Measurements from ENCODE around the gene SLC43A2.

SLC43A2 gene

GRCh38 chr17:1621273-1621954 is 7.2 kb downstream of the SLC43A2 start:
- no peak for DNase-seq

- no peak for DNase-seq
Observed at GRCh38 chr17:1620486-1620885, 8.1 kb downstream of the SLC43A2 start.

GRCh38 chr17:1617620-1618174 is 10.9 kb downstream of the SLC43A2 start:
- DNase-seq: no peak

DNA sequence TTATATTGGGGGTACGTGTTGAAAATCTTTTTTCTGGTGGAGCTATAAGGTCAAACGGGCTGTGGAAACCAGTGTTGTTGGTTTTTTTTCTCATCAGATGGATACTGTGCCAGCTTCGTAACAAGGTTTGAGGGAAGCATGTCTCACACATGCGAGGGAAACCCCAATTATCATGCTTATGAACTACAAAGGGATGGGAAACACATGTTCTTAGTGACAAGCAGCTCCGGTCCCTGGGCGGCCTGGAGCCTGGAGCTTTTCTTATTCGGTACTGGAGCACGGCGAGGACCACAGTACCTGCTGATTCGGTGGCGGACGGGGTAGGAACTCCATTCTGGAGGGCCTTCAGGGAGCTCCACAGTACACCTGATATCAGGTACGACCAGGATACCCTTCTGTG is 12.5 kb downstream of the SLC43A2 start:
- DNase-seq: no peak

DNA sequence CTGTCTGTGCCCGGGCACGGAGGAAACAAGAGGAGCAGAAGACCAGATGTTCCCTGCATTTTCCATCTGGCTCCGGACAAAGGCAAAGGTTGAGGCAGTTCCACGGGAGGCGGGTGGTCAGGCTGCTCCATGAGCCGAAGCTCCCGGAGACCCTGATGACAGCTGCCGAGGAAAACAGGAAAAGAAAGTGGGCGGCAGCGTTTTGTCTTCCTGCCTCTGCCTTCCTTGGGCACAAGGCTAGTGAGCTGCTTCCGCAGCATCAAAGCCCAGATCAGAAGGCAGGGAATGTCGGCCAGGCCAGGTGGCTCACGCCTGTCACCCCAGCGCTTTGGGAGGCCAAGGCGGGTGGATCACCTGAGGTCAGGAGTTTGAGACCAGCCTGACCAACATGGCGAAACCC is 16.2 kb downstream of the SLC43A2 start:
- no peak for DNase-seq

GRCh38 chr17:1611715-1612114 is 16.9 kb downstream of the SLC43A2 start:
- DNase-seq: no peak

- DNase-seq: no peak
Observed at GRCh38 chr17:1608676-1609075, 20.0 kb downstream of the SLC43A2 start.

DNA sequence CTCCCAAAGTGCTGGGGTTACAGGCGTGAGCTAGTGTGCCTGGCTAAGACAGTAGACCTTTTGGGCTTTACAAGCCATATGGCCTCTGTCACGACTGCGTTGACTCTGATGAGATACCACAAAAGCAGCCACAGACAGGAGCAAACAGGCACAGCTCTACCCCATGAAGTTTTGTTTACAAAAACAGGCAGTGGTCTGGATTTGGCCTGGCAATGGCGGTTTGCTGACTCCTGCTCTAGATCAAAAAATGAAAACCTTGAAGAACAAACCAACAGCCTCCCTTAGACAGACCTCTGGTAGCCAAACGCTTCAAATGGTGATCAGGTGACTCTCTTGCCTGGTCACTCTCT is 20.7 kb downstream of the SLC43A2 start:
- no peak for DNase-seq

- DNase-seq: no peak
Observed at GRCh38 chr17:1606352-1606985, 22.2 kb downstream of the SLC43A2 start.

DNA sequence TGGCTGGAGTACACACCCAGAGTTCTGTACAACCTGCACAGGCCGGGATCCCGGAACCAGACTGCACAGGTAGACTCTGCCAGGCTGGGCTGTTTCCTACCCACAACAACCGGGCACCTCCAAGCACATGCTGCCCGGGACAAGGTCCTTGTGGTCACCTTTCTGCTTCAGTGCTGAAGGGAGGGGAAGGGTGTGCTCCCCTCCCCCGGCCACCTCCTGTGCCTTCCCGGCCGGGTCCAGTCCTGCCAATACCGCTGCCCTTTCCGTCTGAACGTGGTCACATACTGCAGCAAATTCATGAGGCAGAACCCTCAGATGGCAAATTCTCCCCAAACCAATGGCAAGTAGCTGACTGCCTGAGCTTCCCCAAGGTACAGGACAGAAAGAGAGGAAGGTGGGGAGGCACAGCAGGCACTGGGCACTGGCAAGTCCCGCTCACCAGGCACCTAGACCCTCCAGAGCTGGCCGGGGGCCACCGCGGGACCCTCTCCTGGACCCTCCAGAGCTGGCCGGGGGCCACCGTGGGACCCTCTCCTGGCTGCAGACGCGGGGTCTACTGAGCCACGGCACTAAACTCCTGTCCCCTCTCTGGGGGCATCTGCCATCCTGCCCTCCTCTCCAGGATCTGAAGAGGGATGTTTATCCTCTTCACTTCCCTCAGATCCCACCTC is 22.8 kb downstream of the SLC43A2 start:
- no peak for DNase-seq

DNA sequence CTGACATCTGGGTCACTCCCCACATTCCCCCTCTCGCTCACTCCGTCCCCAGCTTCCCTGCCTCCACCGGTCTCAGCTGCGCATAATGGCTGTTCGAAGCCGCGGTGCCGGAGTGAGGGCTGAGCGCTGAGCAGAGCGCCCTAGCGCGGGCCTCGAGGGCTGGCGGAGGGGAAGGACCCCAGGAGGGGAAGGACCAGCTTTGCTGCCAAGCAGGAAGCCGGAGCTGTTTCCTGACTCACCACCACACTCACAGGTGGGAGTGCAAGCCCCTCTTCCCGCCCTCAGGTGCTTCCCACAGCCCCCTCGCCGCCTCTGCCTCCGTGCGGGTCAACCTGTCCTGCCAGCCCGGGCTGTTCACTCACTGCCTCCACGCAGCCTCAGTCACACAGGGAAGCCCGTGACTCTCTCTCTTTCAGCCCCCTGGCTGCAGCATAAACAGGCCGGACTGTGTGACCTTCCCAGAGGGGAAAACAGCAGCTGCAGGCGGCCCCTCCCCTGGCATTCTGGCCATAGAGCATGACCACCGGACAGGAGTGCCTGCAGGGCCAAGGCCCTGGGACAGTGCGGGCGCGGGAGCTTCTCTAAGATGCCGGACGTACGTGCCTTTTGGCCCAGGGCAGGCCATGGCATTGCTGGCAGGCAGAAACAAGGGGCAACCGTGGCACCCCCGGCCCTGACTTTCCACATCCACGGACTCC is 23.7 kb downstream of the SLC43A2 start:
- DNase-seq: no peak

- no peak for DNase-seq
Observed at GRCh38 chr17:1601571-1601970, 27.1 kb downstream of the SLC43A2 start.

DNA sequence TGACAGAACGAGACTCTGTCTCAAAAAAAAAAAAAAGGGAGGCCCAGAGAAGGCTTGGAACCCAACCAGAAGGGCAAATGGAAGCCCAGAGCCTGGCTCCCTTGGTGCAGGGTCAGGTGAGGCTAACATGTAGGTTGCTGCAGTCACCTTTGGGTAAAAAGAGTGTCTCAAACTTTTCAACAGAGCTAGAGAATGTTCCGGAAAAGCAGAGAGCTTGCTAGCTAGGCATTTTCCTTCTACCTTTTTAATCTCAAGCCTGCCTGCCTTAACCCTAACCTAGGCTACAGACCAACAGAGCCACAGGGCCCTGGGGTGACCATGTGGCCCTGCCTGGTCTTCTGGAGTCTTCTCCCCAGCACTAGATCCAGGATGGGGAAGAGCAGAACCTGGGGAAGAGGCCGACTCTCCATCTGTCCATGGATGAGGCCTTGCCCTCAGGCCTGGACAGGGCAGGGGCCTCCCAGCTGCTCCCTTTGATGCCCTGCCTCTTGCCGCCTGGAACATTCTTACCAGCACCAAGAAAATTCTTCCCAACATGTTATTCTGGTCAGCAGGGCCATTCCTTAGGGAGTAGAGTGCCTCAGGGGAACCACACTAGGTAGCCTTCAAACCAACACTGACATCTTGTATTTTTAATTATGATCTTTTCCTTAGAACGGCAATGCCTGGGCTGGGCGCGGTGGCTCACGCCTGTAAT is 30.1 kb downstream of the SLC43A2 start:
- no peak for DNase-seq

DNA sequence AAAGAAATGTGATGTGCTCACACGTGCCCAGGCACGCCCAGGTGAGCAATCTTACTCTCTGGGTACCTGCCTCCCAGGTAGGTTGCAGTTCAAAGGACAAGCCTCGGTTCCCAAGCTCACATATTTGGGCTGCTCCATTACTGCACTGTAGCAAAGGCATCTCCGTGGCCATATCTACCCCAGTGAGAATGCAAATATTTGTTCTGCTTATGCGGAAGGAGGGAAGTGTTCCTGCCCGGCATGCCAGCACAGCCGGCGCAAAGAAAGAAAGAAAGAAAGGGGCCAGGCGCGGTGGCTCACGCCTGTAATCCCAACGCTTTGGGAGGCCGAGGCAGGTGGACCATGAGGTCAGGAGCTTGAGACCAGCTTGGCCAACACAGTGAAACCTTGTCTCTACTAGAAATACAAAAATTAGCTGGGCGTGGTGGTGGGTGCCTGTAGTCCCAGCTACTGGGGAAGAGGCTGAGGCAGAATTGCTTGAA is 30.7 kb downstream of the SLC43A2 start:
- DNase-seq: no peak

GRCh38 chr17:1593630-1593931 is 35.1 kb downstream of the SLC43A2 start:
- DNase-seq: no peak

DNA sequence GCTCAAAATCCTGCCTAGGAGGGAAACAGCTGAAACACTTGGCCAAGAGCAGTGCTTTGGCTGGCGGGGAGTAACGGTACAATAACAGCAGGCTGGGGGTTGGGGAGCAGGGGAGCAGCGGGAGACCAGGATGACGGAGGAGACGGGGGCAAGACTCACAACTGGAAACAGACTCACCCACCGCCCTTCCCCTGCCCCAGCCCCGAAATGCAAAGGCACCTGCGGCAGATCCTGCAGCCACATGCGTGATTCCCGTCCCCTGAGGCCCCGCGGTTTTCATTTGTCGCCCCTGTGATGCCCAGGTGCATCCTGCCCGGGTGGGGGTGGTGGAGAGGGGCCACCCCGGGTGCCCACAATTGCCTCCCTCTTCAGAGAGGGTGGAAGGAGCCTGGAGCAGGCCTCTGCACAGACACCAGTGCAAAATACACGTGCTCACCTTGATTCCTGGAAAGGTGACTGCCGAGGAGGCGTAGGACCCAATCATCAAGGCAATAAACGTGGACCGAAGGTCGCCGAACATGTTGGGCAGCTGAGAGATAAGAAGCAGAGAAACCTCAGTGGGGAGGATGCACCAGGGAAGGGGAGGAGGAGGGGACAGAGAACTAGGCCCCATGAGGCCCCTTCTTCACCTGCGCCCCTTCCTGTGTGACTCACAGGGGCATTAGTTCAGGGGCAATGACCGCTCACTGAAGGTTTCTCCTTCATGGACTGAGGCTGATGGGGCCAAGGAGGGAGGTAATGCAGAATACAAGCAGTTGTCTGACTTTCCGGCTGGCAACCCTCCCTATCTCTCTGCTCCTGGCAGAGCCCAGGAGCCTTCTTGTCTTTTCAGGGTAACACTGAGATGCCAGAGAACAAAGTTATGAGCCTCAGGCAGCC is 35.6 kb downstream of the SLC43A2 start:
- DNase-seq: no peak

GRCh38 chr17:1591474-1592090 is 37.1 kb downstream of the SLC43A2 start:
- DNase-seq: no peak

- no peak for DNase-seq
Observed at GRCh38 chr17:1590747-1591473, 37.7 kb downstream of the SLC43A2 start.

DNA sequence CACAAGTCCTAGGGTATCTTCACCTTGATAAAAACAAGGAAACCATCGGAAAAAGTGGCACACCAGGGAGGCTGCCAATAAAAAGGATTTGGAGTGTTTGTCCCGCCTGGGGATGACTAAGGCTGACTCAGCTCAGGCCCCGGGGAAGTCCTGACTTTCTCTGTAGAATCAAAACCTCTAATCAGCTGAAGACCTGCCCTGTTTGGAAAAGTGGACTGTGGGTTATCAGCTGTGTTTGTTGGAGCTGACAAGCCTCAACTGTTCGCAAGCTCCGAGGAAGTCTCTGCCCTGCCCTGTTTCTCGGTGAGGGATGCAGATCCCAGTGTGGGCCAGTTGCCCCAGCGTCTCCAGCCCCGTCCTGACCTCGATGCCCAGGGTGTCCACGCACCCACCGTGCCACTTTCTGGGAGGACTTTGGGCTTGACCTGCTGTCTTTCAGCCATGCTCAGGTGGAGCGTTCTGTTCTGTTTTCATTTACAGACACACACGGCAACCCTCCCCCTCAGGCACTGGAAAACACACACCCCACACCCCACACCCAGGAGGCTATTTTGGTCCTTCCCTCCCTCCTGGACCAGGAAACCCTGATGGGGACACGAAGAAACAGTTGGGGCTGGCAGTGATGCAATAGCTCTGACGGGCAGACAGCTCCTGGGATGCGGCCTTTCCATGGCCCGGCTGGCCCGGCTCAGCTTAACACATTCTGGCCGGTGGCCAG is 38.4 kb downstream of the SLC43A2 start:
- DNase-seq: no peak

Data from NCI-H187 (cell line).